Thyroid gland (tissue), 4 donors: Measurements from ENCODE around the gene HCK. TPM values are rescaled to one million over a fixed set of nuclear protein-coding genes. Genes with fewer than 3 reads are reported as not detected.

Source experiments
- DNase-seq, 2 donors: peaks; one replicate each; pipeline ENCODE4 v3.0.0-alpha.2; 2019
- H3K27ac ChIP-seq, 3 donors: fragments of 200-600 bp; sonication (generic); 1 replicate in 2 of 3; 2 replicates in 1 of 3; pipeline ENCODE4 v1.5.1; 2016 to 2019; ENCODE audit warnings: mild to moderate bottlenecking in 1 of 3, moderate library complexity in 1 of 3
- H3K27me3 ChIP-seq: fragments of 200-600 bp; sonication (generic); one replicate; pipeline ENCODE4 v1.5.1; 2019
- H3K36me3 ChIP-seq, 2 donors: fragments of 200-600 bp; sonication (generic); one replicate each; pipeline ENCODE4 v1.5.1; 2016 to 2019
- H3K4me1 ChIP-seq, 2 donors: fragments of 200-600 bp; sonication (generic); one replicate each; pipeline ENCODE4 v1.5.1; 2017 to 2019
- H3K4me3 ChIP-seq, 3 donors: fragments of 200-600 bp; sonication (generic); replicated peaks in 1 of 3; 1 replicate in 2 of 3; 2 replicates in 1 of 3; pipeline ENCODE4 v1.5.1; 2016; ENCODE audit warnings: mild to moderate bottlenecking in 1 of 3
- H3K9me3 ChIP-seq: fragments of 200-600 bp; sonication (generic); one replicate; pipeline ENCODE4 v1.5.1; 2017
- CTCF ChIP-seq, 6 experiments: fragments of 200-600 bp in 3 of 6; fragments of 450-650 bp in 3 of 6; sonication (generic) in 3 of 6; IDR thresholded peaks; one replicate each; pipeline ENCODE4 v1.5.1; 2016 to 2019; ENCODE audit warnings: antibody characterized with exemption in 6 of 6, mild to moderate bottlenecking in 2 of 6, inconsistent platforms in 1 of 6, moderate library complexity in 1 of 6
- POLR2A ChIP-seq, 2 donors: fragments of 450-650 bp; IDR thresholded peaks; one replicate each; pipeline ENCODE4 v1.6.1; 2017; ENCODE audit warnings: antibody characterized with exemption in 2 of 2, mild to moderate bottlenecking in 2 of 2, moderate library complexity in 1 of 2
- WGBS, 2 donors: methylation state at CpG; one replicate each; pipeline ENCODE4 v1.1.5; 2017; 5-methylcytosine and 5-hydroxymethylcytosine counted together
- intact Hi-C: fragments of 100-400 bp; cut with DNase I; formaldehyde crosslinking; loops from one replicate; pipeline ENCODE4 v1.15.1; 2023
- total RNA-seq, 4 donors: library from RNA; depleted of rRNA; stranded (reverse); fragments of >200 nt; gene quantifications; one replicate each; pipeline ENCODE4 v1.2.3, GENCODE V29; 2016

Gene HCK
- total RNA-seq, 4 donors from 2014 or later: 3.1 to 5.9 (median 4.8) TPM

- WGBS, 2 donors: 0% methylated on average over 6 of the region's 42 CpGs; no CpG with 5 or more reads in 1 of the 2 donors
- peaks cover 0 to 16% of the 10 kb centered on the region in 2 donors for H3K4me1 ChIP-seq
- no peak for TF ChIP-seq CTCF (IDR thresholded peaks at IDR 0.05)
- TF ChIP-seq POLR2A (IDR thresholded peaks at IDR 0.05): no peak
- intact Hi-C loops: no loop called here
- H3K36me3 ChIP-seq: no peaks in the 10 kb centered on the region
- no peak overlapping the region for H3K4me3 ChIP-seq
- peaks cover 10% of the 10 kb centered on the region for H3K27me3 ChIP-seq
- no peak for DNase-seq
- H3K9me3 ChIP-seq: no peaks in the 10 kb centered on the region
- no peak overlapping the region for H3K27ac ChIP-seq
Measured at GRCh38 chr20:32019156-32019510, 32.9 kb upstream of the HCK start.

- no peak for DNase-seq
- intact Hi-C loops: loop anchor here (10.0 kb wide), 1 partner anchor 165 kb away; no protein-coding TSS in a partner anchor
- no peak for TF ChIP-seq POLR2A (IDR thresholded peaks at IDR 0.05)
- TF ChIP-seq CTCF (IDR thresholded peaks at IDR 0.05): no peak
- peaks cover 10% of the 10 kb centered on the region for H3K27me3 ChIP-seq
- no peaks in the 10 kb centered on the region for H3K36me3 ChIP-seq
- 39 to 47% methylated on average over 11 of the region's 11 CpGs for WGBS, 2 donors
- no peak overlapping the region for H3K4me3 ChIP-seq
- H3K27ac ChIP-seq: no peak overlapping the region
- H3K9me3 ChIP-seq: no peaks in the 10 kb centered on the region
- peaks cover 0 to 16% of the 10 kb centered on the region in 2 donors for H3K4me1 ChIP-seq
Measured at GRCh38 chr20:32019563-32020463, 32.2 kb upstream of the HCK start.

GRCh38 chr20:32021091-32021490, 31.0 kb upstream of the HCK start:
- no peak overlapping the region for H3K4me3 ChIP-seq
- DNase-seq: no peak
- H3K27ac ChIP-seq: no peak overlapping the region
- H3K36me3 ChIP-seq: no peaks in the 10 kb centered on the region
- intact Hi-C loops: loop anchor here (10.0 kb wide), 1 partner anchor 166 kb away; no protein-coding TSS in a partner anchor
- peaks cover 10% of the 10 kb centered on the region for H3K27me3 ChIP-seq
- no peaks in the 10 kb centered on the region for H3K9me3 ChIP-seq
- 71 to 76% methylated on average over 4 of the region's 4 CpGs for WGBS, 2 donors
- H3K4me1 ChIP-seq: peaks cover 0 to 16% of the 10 kb centered on the region in 2 donors
- TF ChIP-seq POLR2A (IDR thresholded peaks at IDR 0.05) (no peak), CTCF (IDR thresholded peaks at IDR 0.05) (no peak)

- Histone ChIP-seq H3K4me3 (no peak overlapping the region), H3K9me3 (no peaks in the 10 kb centered on the region), H3K36me3 (no peaks in the 10 kb centered on the region), H3K27ac (no peak overlapping the region), H3K27me3 (peaks cover 5% of the 10 kb centered on the region), H3K4me1 (peaks cover 0 to under 1% of the 10 kb centered on the region in 2 donors)
- no peak for DNase-seq
- 88 to 94% methylated on average over 6 of the region's 6 CpGs for WGBS, 2 donors
- TF ChIP-seq CTCF (IDR thresholded peaks at IDR 0.05) (no peak), POLR2A (IDR thresholded peaks at IDR 0.05) (no peak)
- intact Hi-C loops: loop anchor here (10.0 kb wide), 1 partner anchor 170 kb away; no protein-coding TSS in a partner anchor
Measured at GRCh38 chr20:32024683-32025295, 27.3 kb upstream of the HCK start.

- no peak overlapping the region for H3K4me3 ChIP-seq
- H3K9me3 ChIP-seq: no peaks in the 10 kb centered on the region
- intact Hi-C loops: loop anchor here (10.0 kb wide), 1 partner anchor 173 kb away; no protein-coding TSS in a partner anchor
- H3K36me3 ChIP-seq: no peaks in the 10 kb centered on the region
- WGBS, 2 donors: 91 to 97% methylated on average over 3 of the region's 3 CpGs
- no peak for TF ChIP-seq POLR2A (IDR thresholded peaks at IDR 0.05)
- no peak for TF ChIP-seq CTCF (IDR thresholded peaks at IDR 0.05)
- DNase-seq: no peak
- H3K27me3 ChIP-seq: no peaks in the 10 kb centered on the region
- H3K27ac ChIP-seq: no peak overlapping the region
- H3K4me1 ChIP-seq: peaks cover 5% of the 10 kb centered on the region in 2 donors
Measured at GRCh38 chr20:32027643-32028042, 24.4 kb upstream of the HCK start.
